GM19328 (cell line): ENCODE measurements around the gene GREM2.

Experiments
- ATAC-seq: cut with Tn5 transposase; IDR thresholded peaks from one replicate; pipeline ENCODE4 v1.9.1; 2021; ENCODE audit warnings: mild to moderate bottlenecking, moderate library complexity; ENCODE audit not compliant: unreplicated experiment

Gene GREM2

DNA sequence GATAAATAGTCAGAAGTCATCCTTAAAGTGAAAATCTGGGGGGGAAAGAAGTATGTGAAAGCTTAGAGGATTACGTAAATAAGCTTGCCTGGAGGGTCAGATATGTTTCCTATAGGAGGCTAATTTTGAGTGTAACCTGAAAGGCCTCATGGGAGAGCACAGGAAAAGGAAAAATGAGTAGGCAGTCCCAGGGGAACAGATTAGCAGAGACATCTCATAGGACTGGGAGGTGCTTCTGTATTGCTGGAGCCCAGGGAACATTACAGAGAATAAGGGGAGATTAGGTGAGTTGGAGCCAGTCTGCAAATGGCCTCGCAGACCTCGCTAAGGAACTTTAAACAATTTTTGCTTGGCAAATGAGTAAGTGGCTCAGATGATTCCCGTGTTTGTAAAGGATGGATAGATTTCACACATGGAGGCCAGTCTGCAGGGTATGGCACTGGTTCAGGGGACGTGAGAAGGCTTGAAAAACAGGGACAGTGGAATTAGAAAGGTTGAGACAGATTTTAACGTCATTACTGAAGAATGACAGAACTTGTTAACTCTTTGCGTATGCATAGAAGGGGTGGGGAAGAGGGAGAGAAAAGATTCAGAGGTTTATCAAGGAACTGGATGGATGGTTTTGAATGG, 149.1 kb downstream of the GREM2 start:
- ATAC-seq: no peak

- ATAC-seq: no peak
Measured at GRCh38 chr1:240462277-240462676, 149.7 kb downstream of the GREM2 start.

GRCh38 chr1:240457203-240457602, 154.8 kb downstream of the GREM2 start:
- ATAC-seq: no peak

- no peak for ATAC-seq
Measured at GRCh38 chr1:240455228-240455821, 156.6 kb downstream of the GREM2 start.

GRCh38 chr1:240445369-240445768, 166.6 kb downstream of the GREM2 start:
- ATAC-seq: no peak

GRCh38 chr1:240441669-240442068, 170.3 kb downstream of the GREM2 start:
- no peak for ATAC-seq
